MCF 10A (cell line): ENCODE measurements around the gene PPP1R16B. TPM values are rescaled to one million over a fixed set of nuclear protein-coding genes. Genes with fewer than 3 reads are reported as not detected.

Experiments used
- BruUV-seq: library from RNA; stranded (reverse); fragments of 400-500 nt; replicated peaks from 2 replicates; lab custom pipeline; 2021; lab: Mats Ljungman, UMichigan
- CTCF ChIA-PET: fragments of 300-600 bp; sonication (Branson Sonifier 250); formaldehyde crosslinking; extraction: SDS; loops from one replicate; lab custom pipeline; 2021; ENCODE audit warnings: antibody characterized with exemption, inconsistent platforms; lab: Yijun Ruan, JAX
- POLR2A ChIA-PET: fragments of 300-600, 350-650 bp; sonication (Branson Sonifier 250); formaldehyde crosslinking; extraction: SDS; loops from one replicate; lab custom pipeline; 2020; ENCODE audit warnings: antibody characterized with exemption, inconsistent platforms; lab: Yijun Ruan, JAX
- DNase-seq: peaks from one replicate; pipeline ENCODE4 v3.0.0-alpha.2; 2018; ENCODE audit not compliant: unreplicated experiment
- H3K27ac Mint-ChIP-seq: one replicate; pipeline ENCODE4 v1.8.0; 2022; ENCODE audit warnings: mild to moderate bottlenecking, low read depth, mixed read lengths; ENCODE audit not compliant: unreplicated experiment
- H3K27me3 Mint-ChIP-seq: one replicate; pipeline ENCODE4 v1.8.0; 2022; ENCODE audit warnings: mixed read lengths; ENCODE audit not compliant: insufficient read depth, unreplicated experiment
- H3K36me3 Mint-ChIP-seq: one replicate; pipeline ENCODE4 v1.8.0; 2022; ENCODE audit warnings: mild to moderate bottlenecking, moderate library complexity, mixed read lengths; ENCODE audit not compliant: insufficient read depth, unreplicated experiment
- H3K4me1 Mint-ChIP-seq: one replicate; pipeline ENCODE4 v1.8.0; 2022; ENCODE audit warnings: mixed read lengths; ENCODE audit not compliant: insufficient read depth, unreplicated experiment
- H3K4me3 Mint-ChIP-seq: one replicate; pipeline ENCODE4 v1.8.0; 2022; ENCODE audit warnings: mild to moderate bottlenecking, moderate library complexity, mixed read lengths; ENCODE audit not compliant: unreplicated experiment
- H3K9me3 Mint-ChIP-seq: one replicate; pipeline ENCODE4 v1.8.0; 2022; ENCODE audit warnings: mixed read lengths; ENCODE audit not compliant: unreplicated experiment
- intact Hi-C: fragments of 100-400 bp; cut with micrococcal nuclease; formaldehyde crosslinking; loops from 2 replicates; pipeline ENCODE4 v1.14.1; 2022
- total RNA-seq: library from RNA; stranded (reverse); gene quantifications from 2 replicates; pipeline ENCODE4 v1.2.3, GENCODE V29; 2022
- TF ChIP-seq, protein P1 (sequence below): fragments of 200-600 bp; IDR thresholded peaks from one replicate; pipeline ENCODE4 v1.8.0; 2022; ENCODE audit warnings: antibody characterized with exemption, mild to moderate bottlenecking; ENCODE audit not compliant: unreplicated experiment

PPP1R16B gene
- total RNA-seq, 1 experiment from 2014 or later: not detected

DNA sequence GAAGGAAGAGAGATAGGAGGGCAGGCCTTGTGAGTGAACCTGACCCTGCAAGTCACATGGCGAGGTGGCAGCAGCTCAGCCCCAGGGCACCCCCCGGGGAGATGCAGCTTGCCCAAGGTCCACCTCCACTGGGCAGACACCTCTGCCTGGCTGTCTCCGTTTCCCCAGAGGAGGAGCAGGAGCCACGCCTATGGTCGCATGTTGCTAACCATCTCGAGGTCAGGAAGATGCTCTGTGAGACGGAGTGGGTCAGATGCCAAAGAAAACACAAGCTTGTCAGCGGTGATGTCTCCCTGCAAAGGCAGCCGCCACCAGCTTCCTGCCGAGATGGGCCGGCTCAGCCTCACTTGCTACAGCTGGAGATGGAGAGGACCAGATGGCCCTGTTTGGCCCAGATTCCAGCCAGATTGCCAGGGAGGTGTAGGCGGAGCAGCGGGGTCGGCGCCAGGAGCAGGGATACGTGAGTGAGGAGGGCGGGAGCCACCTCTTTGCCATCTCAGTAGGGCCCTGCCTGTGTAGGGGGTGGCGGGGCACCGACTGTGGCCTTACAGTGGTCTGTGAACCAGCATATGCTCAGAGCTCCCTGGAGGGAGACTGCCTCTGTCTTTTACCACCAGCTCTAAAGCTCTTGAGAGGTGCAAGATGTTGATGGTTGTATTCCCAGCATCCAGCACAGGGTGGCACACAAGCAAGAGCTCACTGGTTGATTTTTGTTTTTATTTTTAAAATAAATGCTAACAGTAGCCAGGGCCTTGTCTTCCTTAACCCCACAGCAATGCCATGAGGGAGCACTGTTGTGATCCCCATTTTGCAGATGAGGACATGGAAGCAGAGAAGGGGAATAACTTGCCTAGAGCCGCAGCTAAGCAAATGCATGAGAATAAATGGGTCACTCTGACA is 77.8 kb downstream of the PPP1R16B start:
- BruUV-seq: no TSS peak
- Mint-ChIP-seq H3K4me3 (no peak overlapping the region), H3K9me3 (no peaks in the 10 kb centered on the region), H3K36me3 (no peaks in the 10 kb centered on the region), H3K27ac (no peak overlapping the region), H3K27me3 (no peaks in the 10 kb centered on the region), H3K4me1 (peaks cover 10% of the 10 kb centered on the region)
- ChIA-PET CTCF (interaction anchor here (0.5 to 7.0 kb wide), 15 partner anchors 8 to 295 kb away, joined by 3 to 112 read pairs (median 4); no protein-coding TSS in a partner anchor), POLR2A (interaction anchor here (0.5 to 1.7 kb wide), 6 partner anchors 12 to 235 kb away, joined by 3 to 10 read pairs (median 3); no protein-coding TSS in a partner anchor)
- DNase-seq: peak; percentile 43
- TF ChIP-seq, protein P1, sequence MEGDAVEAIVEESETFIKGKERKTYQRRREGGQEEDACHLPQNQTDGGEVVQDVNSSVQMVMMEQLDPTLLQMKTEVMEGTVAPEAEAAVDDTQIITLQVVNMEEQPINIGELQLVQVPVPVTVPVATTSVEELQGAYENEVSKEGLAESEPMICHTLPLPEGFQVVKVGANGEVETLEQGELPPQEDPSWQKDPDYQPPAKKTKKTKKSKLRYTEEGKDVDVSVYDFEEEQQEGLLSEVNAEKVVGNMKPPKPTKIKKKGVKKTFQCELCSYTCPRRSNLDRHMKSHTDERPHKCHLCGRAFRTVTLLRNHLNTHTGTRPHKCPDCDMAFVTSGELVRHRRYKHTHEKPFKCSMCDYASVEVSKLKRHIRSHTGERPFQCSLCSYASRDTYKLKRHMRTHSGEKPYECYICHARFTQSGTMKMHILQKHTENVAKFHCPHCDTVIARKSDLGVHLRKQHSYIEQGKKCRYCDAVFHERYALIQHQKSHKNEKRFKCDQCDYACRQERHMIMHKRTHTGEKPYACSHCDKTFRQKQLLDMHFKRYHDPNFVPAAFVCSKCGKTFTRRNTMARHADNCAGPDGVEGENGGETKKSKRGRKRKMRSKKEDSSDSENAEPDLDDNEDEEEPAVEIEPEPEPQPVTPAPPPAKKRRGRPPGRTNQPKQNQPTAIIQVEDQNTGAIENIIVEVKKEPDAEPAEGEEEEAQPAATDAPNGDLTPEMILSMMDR: no peak
- intact Hi-C loops: no loop called here

DNA sequence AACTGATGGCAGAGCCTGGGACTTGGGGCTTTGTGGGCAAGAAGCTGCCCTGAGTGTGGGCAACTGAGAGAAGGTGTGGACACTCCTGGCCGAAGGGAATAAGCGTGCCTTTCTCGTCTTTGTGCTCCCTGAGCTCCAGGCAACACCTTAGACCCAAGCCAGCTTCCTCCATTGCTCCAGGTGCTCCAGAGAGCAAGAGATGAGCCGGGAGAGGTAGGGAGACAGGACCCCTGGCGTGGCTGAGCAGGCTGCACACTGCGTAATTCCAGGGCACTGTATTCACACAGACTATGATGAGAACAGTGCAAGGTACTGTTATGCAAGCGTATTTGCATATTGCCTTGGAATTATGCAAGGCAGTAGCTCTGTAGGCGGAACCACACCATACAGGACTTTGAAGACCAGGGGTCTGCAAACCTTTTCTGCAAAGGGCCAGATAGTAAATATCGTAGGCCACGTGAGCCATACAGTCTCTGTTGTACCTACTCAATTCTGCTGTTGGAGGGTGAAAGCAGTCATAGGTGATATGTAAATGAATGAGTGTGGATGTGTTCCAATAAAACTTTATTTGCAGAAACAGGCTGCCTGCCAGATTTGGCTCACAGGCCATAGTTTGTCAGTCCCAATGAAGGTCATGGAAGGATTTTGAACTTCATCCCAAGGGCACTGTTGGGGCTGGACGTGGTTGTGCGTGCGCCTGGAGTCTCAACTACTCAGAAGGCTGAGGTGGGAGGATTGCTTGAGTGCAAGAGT is 78.7 kb downstream of the PPP1R16B start:
- intact Hi-C loops: no loop called here
- Mint-ChIP-seq H3K27ac (no peak overlapping the region), H3K4me1 (peaks cover 10% of the 10 kb centered on the region), H3K27me3 (no peaks in the 10 kb centered on the region), H3K9me3 (no peaks in the 10 kb centered on the region), H3K36me3 (no peaks in the 10 kb centered on the region), H3K4me3 (no peak overlapping the region)
- CTCF ChIA-PET: interaction anchor here (0.6 to 7.0 kb wide), 9 partner anchors 9 to 295 kb away, joined by 3 to 112 read pairs (median 5); no protein-coding TSS in a partner anchor
- TF ChIP-seq, protein P1: no peak
- POLR2A ChIA-PET: interaction anchor here (0.6 to 1.1 kb wide), 2 partner anchors 77 to 129 kb away, joined by 3 read pairs; no protein-coding TSS in a partner anchor
- no peak for DNase-seq
- no TSS peak for BruUV-seq

DNA sequence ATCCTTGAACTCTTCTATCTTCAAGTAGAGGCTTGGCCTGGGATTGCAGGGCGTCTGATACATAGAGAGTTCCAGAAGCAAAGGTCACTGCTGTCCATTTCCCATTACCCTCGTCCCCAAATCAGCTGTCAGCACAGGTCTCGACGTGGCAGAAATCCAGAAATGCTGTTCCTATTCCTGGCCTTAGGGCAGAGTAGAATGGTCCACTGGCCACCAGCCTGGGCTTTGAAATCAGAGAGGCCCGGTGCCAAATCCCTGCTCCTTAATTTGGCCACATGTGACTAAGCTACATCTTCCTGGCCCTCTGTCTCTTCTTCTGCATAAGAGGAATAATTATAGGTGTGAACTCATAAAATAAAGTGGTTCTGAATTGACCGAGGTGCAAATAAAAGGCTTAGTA is 79.9 kb downstream of the PPP1R16B start:
- no peak for DNase-seq
- TF ChIP-seq, protein P1: no peak
- Mint-ChIP-seq H3K9me3 (no peaks in the 10 kb centered on the region), H3K4me1 (peaks cover 10% of the 10 kb centered on the region), H3K4me3 (no peak overlapping the region), H3K36me3 (no peaks in the 10 kb centered on the region), H3K27me3 (no peaks in the 10 kb centered on the region), H3K27ac (no peak overlapping the region)
- no TSS peak for BruUV-seq
- ChIA-PET CTCF (interaction anchor here (1.0 to 1.2 kb wide), 2 partner anchors 8 to 9 kb away, joined by 3 to 4 read pairs; no protein-coding TSS in a partner anchor), POLR2A (interaction anchor here (0.6 kb wide), 1 partner anchor 96 kb away, joined by 3 read pairs; no protein-coding TSS in a partner anchor)
- intact Hi-C loops: no loop called here
